Measurements from ENCODE around the gene IL33.

Gene IL33

DNA sequence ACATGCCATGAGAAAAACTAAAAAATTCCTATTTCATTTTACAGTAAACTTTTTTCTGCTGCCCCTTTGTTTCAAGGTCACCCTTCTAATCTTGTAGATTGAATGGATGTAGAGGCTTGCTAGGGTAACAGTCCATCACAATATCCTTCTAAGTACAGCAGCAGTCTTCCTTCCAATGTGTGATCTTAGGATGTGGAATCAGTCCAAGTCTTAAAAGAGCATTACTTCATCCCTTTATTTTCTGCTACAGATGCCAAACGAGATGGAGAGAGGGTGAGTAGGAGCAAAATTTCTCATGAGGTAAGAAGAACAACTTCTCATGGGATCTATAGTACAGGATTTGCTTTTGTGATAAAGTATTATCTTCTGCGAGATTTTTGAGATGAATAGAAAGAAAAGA is 704 bp upstream of the IL33 start:
- Histone ChIP-seq H3K27ac (ENCODE audit: poor library complexity, severe bottlenecking) (no peak overlapping the region), H3K4me1 (ENCODE audit: insufficient read depth, poor library complexity, severe bottlenecking) (peaks cover 9% of the 10 kb centered on the region), H3K9me3 (ENCODE audit: severe bottlenecking) (no peaks in the 10 kb centered on the region), H3K27me3 (ENCODE audit: insufficient read depth, poor library complexity, severe bottlenecking) (no peaks in the 10 kb centered on the region), H3K4me3 (ENCODE audit: severe bottlenecking) (no peak overlapping the region), H3K36me3 (ENCODE audit: low read depth) (no peaks in the 10 kb centered on the region)
- TF ChIP-seq, protein P1, sequence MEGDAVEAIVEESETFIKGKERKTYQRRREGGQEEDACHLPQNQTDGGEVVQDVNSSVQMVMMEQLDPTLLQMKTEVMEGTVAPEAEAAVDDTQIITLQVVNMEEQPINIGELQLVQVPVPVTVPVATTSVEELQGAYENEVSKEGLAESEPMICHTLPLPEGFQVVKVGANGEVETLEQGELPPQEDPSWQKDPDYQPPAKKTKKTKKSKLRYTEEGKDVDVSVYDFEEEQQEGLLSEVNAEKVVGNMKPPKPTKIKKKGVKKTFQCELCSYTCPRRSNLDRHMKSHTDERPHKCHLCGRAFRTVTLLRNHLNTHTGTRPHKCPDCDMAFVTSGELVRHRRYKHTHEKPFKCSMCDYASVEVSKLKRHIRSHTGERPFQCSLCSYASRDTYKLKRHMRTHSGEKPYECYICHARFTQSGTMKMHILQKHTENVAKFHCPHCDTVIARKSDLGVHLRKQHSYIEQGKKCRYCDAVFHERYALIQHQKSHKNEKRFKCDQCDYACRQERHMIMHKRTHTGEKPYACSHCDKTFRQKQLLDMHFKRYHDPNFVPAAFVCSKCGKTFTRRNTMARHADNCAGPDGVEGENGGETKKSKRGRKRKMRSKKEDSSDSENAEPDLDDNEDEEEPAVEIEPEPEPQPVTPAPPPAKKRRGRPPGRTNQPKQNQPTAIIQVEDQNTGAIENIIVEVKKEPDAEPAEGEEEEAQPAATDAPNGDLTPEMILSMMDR (IDR thresholded peaks at IDR 0.05; ENCODE audit: poor library complexity, severe bottlenecking), result no peak
- no peak for DNase-seq (ENCODE audit: low spot score)
- no peak for ATAC-seq (ENCODE audit: low read depth)

DNA sequence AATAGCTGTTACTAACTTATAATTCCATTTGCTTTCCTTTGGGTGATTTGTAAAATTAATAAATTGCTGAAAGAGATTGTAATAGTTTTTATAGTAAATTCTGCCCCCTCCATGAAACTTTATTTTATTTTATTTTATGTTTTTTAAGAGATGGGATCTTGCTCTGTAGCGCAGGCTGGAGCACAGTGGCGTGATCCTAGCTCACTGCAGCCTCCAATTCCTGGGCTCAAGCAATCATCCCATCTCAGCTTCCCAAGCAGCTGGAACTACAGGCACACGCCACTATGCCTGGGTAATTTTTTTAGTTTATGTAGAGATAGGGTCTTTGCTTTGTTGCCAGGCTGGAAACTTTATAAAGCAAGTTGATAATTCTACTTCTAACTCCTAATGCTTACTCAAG is 395 bp downstream of the IL33 start:
- Histone ChIP-seq H3K36me3 (ENCODE audit: low read depth) (no peaks in the 10 kb centered on the region), H3K27ac (ENCODE audit: poor library complexity, severe bottlenecking) (no peak overlapping the region), H3K27me3 (ENCODE audit: insufficient read depth, poor library complexity, severe bottlenecking) (no peaks in the 10 kb centered on the region), H3K4me1 (ENCODE audit: insufficient read depth, poor library complexity, severe bottlenecking) (peaks cover 9% of the 10 kb centered on the region), H3K9me3 (ENCODE audit: severe bottlenecking) (no peaks in the 10 kb centered on the region), H3K4me3 (ENCODE audit: severe bottlenecking) (no peak overlapping the region)
- DNase-seq (ENCODE audit: low spot score) (no peak), ATAC-seq (ENCODE audit: low read depth) (no peak)
- TF ChIP-seq, protein P1 (IDR thresholded peaks at IDR 0.05; ENCODE audit: poor library complexity, severe bottlenecking), result no peak

DNA sequence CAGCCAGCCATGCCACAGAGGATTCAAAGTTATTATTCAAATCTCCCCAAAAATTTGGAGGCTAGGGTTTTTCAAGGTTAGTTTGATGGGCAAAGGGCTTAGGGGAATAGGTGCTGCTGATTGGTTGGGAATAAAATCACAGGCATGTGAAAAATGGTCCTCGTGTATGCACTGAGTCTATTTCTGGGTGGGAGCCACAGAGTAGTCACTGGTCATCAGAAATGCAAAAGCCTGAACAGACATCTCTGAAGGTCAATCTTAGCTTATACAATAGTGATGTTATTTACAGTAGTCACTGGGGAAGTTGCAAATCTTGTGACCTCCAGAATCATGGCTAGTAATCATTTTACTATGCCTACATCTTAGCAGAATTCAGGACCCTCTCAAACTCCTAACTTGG is 1.3 kb downstream of the IL33 start:
- H3K27me3 ChIP-seq (ENCODE audit: insufficient read depth, poor library complexity, severe bottlenecking), result no peaks in the 10 kb centered on the region
- H3K27ac ChIP-seq (ENCODE audit: poor library complexity, severe bottlenecking), result no peak overlapping the region
- DNase-seq (ENCODE audit: low spot score), result no peak
- no peak overlapping the region for H3K4me3 ChIP-seq (ENCODE audit: severe bottlenecking)
- H3K36me3 ChIP-seq (ENCODE audit: low read depth), result no peaks in the 10 kb centered on the region
- TF ChIP-seq, protein P1 (IDR thresholded peaks at IDR 0.05; ENCODE audit: poor library complexity, severe bottlenecking), result no peak
- no peaks in the 10 kb centered on the region for H3K9me3 ChIP-seq (ENCODE audit: severe bottlenecking)
- peaks cover 9% of the 10 kb centered on the region for H3K4me1 ChIP-seq (ENCODE audit: insufficient read depth, poor library complexity, severe bottlenecking)
- ATAC-seq (ENCODE audit: low read depth), result no peak

DNA sequence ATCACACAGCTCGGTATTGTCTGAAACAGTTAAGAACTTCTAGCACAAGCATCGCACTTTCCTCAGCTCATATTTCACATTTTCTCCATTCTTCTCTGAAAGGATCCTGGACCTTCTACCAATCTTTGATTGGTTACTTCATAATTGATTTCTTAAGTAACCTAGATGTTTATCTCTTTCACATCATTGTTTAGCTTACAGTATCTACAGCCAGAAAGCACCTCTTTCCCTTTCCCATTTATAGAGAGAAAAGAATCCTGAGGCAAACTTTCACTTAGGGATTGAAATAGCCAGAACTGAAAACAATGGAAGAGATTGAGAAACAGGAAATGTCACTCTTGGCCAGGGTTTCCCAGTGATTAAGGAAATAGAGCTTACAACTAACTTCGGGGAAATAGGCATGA is 2.5 kb downstream of the IL33 start:
- ATAC-seq (ENCODE audit: low read depth), result peak; percentile 85
- no peak for DNase-seq (ENCODE audit: low spot score)
- TF ChIP-seq, protein P1 (IDR thresholded peaks at IDR 0.05; ENCODE audit: poor library complexity, severe bottlenecking), result no peak

DNA sequence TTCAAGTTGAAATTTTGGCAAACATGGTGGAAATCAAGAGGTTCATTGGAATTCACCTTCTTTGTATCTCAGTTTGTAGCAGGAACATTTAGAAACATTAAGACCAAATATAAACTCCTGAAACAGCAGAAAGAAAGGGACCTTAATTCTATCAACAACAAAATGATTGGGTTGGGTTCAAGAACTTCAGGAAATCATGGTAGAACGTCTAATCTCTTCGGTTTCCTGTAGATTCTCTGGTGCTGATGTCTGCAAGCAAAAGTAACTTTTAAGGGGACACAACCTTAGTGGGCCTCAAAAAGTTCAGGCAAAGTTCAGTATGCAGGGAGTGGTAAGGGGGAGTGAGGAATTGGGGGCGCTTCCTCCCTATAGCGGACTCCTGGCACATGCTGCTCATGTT is 3.4 kb downstream of the IL33 start:
- H3K4me3 ChIP-seq (ENCODE audit: severe bottlenecking), result no peak overlapping the region
- no peaks in the 10 kb centered on the region for H3K36me3 ChIP-seq (ENCODE audit: low read depth)
- no peak overlapping the region for H3K27ac ChIP-seq (ENCODE audit: poor library complexity, severe bottlenecking)
- no peaks in the 10 kb centered on the region for H3K9me3 ChIP-seq (ENCODE audit: severe bottlenecking)
- TF ChIP-seq, protein P1 (IDR thresholded peaks at IDR 0.05; ENCODE audit: poor library complexity, severe bottlenecking), result no peak
- peaks cover 9% of the 10 kb centered on the region for H3K4me1 ChIP-seq (ENCODE audit: insufficient read depth, poor library complexity, severe bottlenecking)
- ATAC-seq (ENCODE audit: low read depth) (no peak), DNase-seq (ENCODE audit: low spot score) (no peak)
- H3K27me3 ChIP-seq (ENCODE audit: insufficient read depth, poor library complexity, severe bottlenecking), result no peaks in the 10 kb centered on the region

More for the DNA sequence above, 2.5 kb downstream of the IL33 start:
- Histone ChIP-seq H3K27ac (ENCODE audit: poor library complexity, severe bottlenecking) (peak overlapping the region; percentile 51), H3K4me3 (ENCODE audit: severe bottlenecking) (no peak overlapping the region), H3K9me3 (ENCODE audit: severe bottlenecking) (no peaks in the 10 kb centered on the region), H3K27me3 (ENCODE audit: insufficient read depth, poor library complexity, severe bottlenecking) (no peaks in the 10 kb centered on the region), H3K4me1 (ENCODE audit: insufficient read depth, poor library complexity, severe bottlenecking) (peaks cover 9% of the 10 kb centered on the region), H3K36me3 (ENCODE audit: low read depth) (no peaks in the 10 kb centered on the region)

Data from RWPE2 (cell line).